Activated CD8-positive, alpha-beta T cell treated with anti-CD3 and anti-CD28 coated beads for 36 hours (primary cell): ENCODE measurements around the gene MORC1. TPM values are rescaled to one million over a fixed set of nuclear protein-coding genes. Genes with fewer than 3 reads are reported as not detected.

Experiments
- ATAC-seq: fragments of 200-7000 bp; cut with Tn5 transposase; one replicate; pipeline ENCODE4 v1.10.0; 2021; ENCODE audit warnings: mild to moderate bottlenecking, moderate library complexity
- CTCF ChIA-PET: fragments of 350-600 bp; sonication (Branson Sonifier 250); formaldehyde crosslinking; loops from one replicate; lab custom pipeline; 2021; ENCODE audit warnings: antibody characterized with exemption; lab: Charles Lee
- POLR2A ChIA-PET: fragments of 350-600 bp; sonication (Branson Sonifier 250); formaldehyde crosslinking; loops from one replicate; lab custom pipeline; 2021; ENCODE audit warnings: antibody characterized with exemption; lab: Charles Lee
- DNase-seq: peaks from one replicate; pipeline ENCODE4 v3.0.0-alpha.2; 2020
- H3K27ac Mint-ChIP-seq: one replicate; pipeline ENCODE4 v1.8.0; 2021; ENCODE audit warnings: mild to moderate bottlenecking, mixed read lengths
- H3K27me3 Mint-ChIP-seq: one replicate; pipeline ENCODE4 v1.8.0; 2021; ENCODE audit warnings: mixed read lengths
- H3K36me3 Mint-ChIP-seq: one replicate; pipeline ENCODE4 v1.8.0; 2021; ENCODE audit warnings: low read depth, mixed read lengths
- H3K4me1 Mint-ChIP-seq: one replicate; pipeline ENCODE4 v1.8.0; 2021; ENCODE audit warnings: low read depth, mixed read lengths
- H3K4me3 Mint-ChIP-seq: one replicate; pipeline ENCODE4 v1.8.0; 2021; ENCODE audit warnings: mild to moderate bottlenecking, moderate library complexity, mixed read lengths
- H3K9me3 Mint-ChIP-seq: one replicate; pipeline ENCODE4 v1.8.0; 2021; ENCODE audit warnings: mixed read lengths
- CTCF ChIP-seq: fragments of 200-600 bp; IDR thresholded peaks from one replicate; pipeline ENCODE4 v1.8.0; 2022; ENCODE audit warnings: antibody characterized with exemption, mild to moderate bottlenecking
- intact Hi-C: fragments of 100-400 bp; cut with micrococcal nuclease; formaldehyde crosslinking; loops from one replicate; pipeline ENCODE4 v1.10.0; 2022
- total RNA-seq, 2 experiments: library from RNA; stranded (reverse); gene quantifications; one replicate each; pipeline ENCODE4 v1.2.3, GENCODE V29; 2021

MORC1 gene
- total RNA-seq, 2 experiments from 2014 or later: not detected

GRCh38 chr3:109073116-109073515, 44.8 kb downstream of the MORC1 start:
- TF ChIP-seq CTCF: no peak
- no peak for DNase-seq
- H3K4me1 Mint-ChIP-seq: peaks cover 6% of the 10 kb centered on the region
- no peak for ATAC-seq
- H3K4me3 Mint-ChIP-seq: no peak overlapping the region
- no peaks in the 10 kb centered on the region for H3K9me3 Mint-ChIP-seq
- ChIA-PET POLR2A (no interaction called here), CTCF (interaction anchor here (0.9 to 1.3 kb wide), 4 partner anchors 12 to 49 kb away, joined by 3 to 4 read pairs (median 4); no protein-coding TSS in a partner anchor)
- intact Hi-C loops: no loop called here
- no peak overlapping the region for H3K27ac Mint-ChIP-seq
- H3K27me3 Mint-ChIP-seq: peaks cover 14% of the 10 kb centered on the region
- no peaks in the 10 kb centered on the region for H3K36me3 Mint-ChIP-seq

- DNase-seq: peak; percentile 4
- peaks cover 6% of the 10 kb centered on the region for H3K4me1 Mint-ChIP-seq
- H3K4me3 Mint-ChIP-seq: no peak overlapping the region
- TF ChIP-seq CTCF: no peak
- no peak overlapping the region for H3K27ac Mint-ChIP-seq
- H3K36me3 Mint-ChIP-seq: no peaks in the 10 kb centered on the region
- no peaks in the 10 kb centered on the region for H3K9me3 Mint-ChIP-seq
- CTCF ChIA-PET: interaction anchor here (2.6 kb wide), 1 partner anchor 48 kb away, joined by 12 read pairs; no protein-coding TSS in a partner anchor
- ATAC-seq: no peak
- intact Hi-C loops: no loop called here
- H3K27me3 Mint-ChIP-seq: peaks cover 14% of the 10 kb centered on the region
- POLR2A ChIA-PET: no interaction called here
These were observed 45.7 kb downstream of the MORC1 start for GRCh38 chr3:109072194-109072593.

- no peak for ATAC-seq
- DNase-seq: no peak
- Mint-ChIP-seq H3K4me1 (peaks cover 6% of the 10 kb centered on the region), H3K27ac (no peak overlapping the region), H3K36me3 (no peaks in the 10 kb centered on the region), H3K4me3 (no peak overlapping the region), H3K9me3 (no peaks in the 10 kb centered on the region), H3K27me3 (peaks cover 13% of the 10 kb centered on the region)
- ChIA-PET CTCF (interaction anchor here (1.3 to 2.6 kb wide), 2 partner anchors 10 to 48 kb away, joined by 5 to 12 read pairs; no protein-coding TSS in a partner anchor), POLR2A (no interaction called here)
- intact Hi-C loops: no loop called here
- TF ChIP-seq CTCF: no peak
These were observed 46.4 kb downstream of the MORC1 start for GRCh38 chr3:109071350-109072142.

- Mint-ChIP-seq H3K27ac (no peak overlapping the region), H3K27me3 (peaks cover 9% of the 10 kb centered on the region), H3K36me3 (no peaks in the 10 kb centered on the region), H3K4me3 (no peak overlapping the region), H3K9me3 (no peaks in the 10 kb centered on the region), H3K4me1 (peaks cover 6% of the 10 kb centered on the region)
- intact Hi-C loops: no loop called here
- ChIA-PET POLR2A (no interaction called here), CTCF (interaction anchor here (1.2 to 2.6 kb wide), 2 partner anchors 12 to 46 kb away, joined by 3 to 12 read pairs; no protein-coding TSS in a partner anchor)
- TF ChIP-seq CTCF: no peak
- ATAC-seq: no peak
- DNase-seq: no peak
These were observed 47.7 kb downstream of the MORC1 start for GRCh38 chr3:109070211-109070610.

GRCh38 chr3:109066864-109067263, 51.1 kb downstream of the MORC1 start:
- intact Hi-C loops: no loop called here
- H3K36me3 Mint-ChIP-seq: no peaks in the 10 kb centered on the region
- H3K27ac Mint-ChIP-seq: no peak overlapping the region
- peaks cover 2% of the 10 kb centered on the region for H3K4me1 Mint-ChIP-seq
- H3K27me3 Mint-ChIP-seq: peaks cover 3% of the 10 kb centered on the region
- CTCF ChIA-PET: no interaction called here
- no peak for TF ChIP-seq CTCF
- no peaks in the 10 kb centered on the region for H3K9me3 Mint-ChIP-seq
- DNase-seq: no peak
- no peak for ATAC-seq
- H3K4me3 Mint-ChIP-seq: no peak overlapping the region
- POLR2A ChIA-PET: no interaction called here
